ENCODE measurements around the gene PLK1.
A peak's percentile ranks its signal among the peaks of the same experiment; 100 is the strongest.

PLK1 gene

GRCh38 chr16:23706439-23706838, 27.8 kb downstream of the PLK1 start:
- Histone ChIP-seq H4K8ac (ENCODE audit: low read depth, low read length) (no peak overlapping the region), H4K5ac (ENCODE audit: low read length) (no peak overlapping the region), H3K18ac (ENCODE audit: low read length) (no peak overlapping the region), H3K4me2 (ENCODE audit: low read length) (no peak overlapping the region), H2BK5ac (ENCODE audit: low read length) (no peak overlapping the region), H3K79me2 (ENCODE audit: control insufficient read depth, insufficient read depth, low read length) (no peaks in the 10 kb centered on the region), H2BK15ac (replicated peaks; ENCODE audit: low read depth) (no peak overlapping the region), H3K27ac (ENCODE audit: low read depth, low read length) (no peak overlapping the region), H2BK120ac (ENCODE audit: low read depth, low read length) (no peak overlapping the region), H3K4me3 (ENCODE audit: low read length) (no peak overlapping the region), H2AK5ac (ENCODE audit: low read length) (no peak overlapping the region), H3K9ac (ENCODE audit: low read length) (no peak overlapping the region), H3K4me1 (ENCODE audit: control insufficient read depth, low read depth, low read length) (no peaks in the 10 kb centered on the region), H3K23ac (ENCODE audit: low read length) (no peak overlapping the region), H3K4ac (ENCODE audit: low read depth, low read length) (no peak overlapping the region), H3K79me1 (ENCODE audit: low read length) (no peaks in the 10 kb centered on the region), H3K27me3 (ENCODE audit: insufficient read depth, low read length, poor library complexity) (no peaks in the 10 kb centered on the region), H3K36me3 (ENCODE audit: control insufficient read depth, insufficient read depth, low read length) (no peaks in the 10 kb centered on the region), H3K56ac (ENCODE audit: low read length) (no peak overlapping the region)
- DNase-seq, result no peak
- no CpG with 5 or more reads among the region's 4 CpGs for WGBS (ENCODE audit: extremely low coverage, insufficient coverage, low lambda C conversion rate)

- H3K4me1 ChIP-seq (ENCODE audit: control insufficient read depth, low read depth, low read length), result no peaks in the 10 kb centered on the region
- no peak for DNase-seq
- H3K79me2 ChIP-seq (ENCODE audit: control insufficient read depth, insufficient read depth, low read length), result no peaks in the 10 kb centered on the region
- no peak overlapping the region for H3K9ac ChIP-seq (ENCODE audit: low read length)
- H2BK120ac ChIP-seq (ENCODE audit: low read depth, low read length), result no peak overlapping the region
- H3K4ac ChIP-seq (ENCODE audit: low read depth, low read length), result no peak overlapping the region
- H3K27me3 ChIP-seq (ENCODE audit: insufficient read depth, low read length, poor library complexity), result peaks cover 11% of the 10 kb centered on the region
- no peak overlapping the region for H3K4me3 ChIP-seq (ENCODE audit: low read length)
- H3K23ac ChIP-seq (ENCODE audit: low read length), result no peak overlapping the region
- H3K36me3 ChIP-seq (ENCODE audit: control insufficient read depth, insufficient read depth, low read length), result no peaks in the 10 kb centered on the region
- no peak overlapping the region for H2BK5ac ChIP-seq (ENCODE audit: low read length)
- H4K5ac ChIP-seq (ENCODE audit: low read length), result no peak overlapping the region
- no peak overlapping the region for H4K8ac ChIP-seq (ENCODE audit: low read depth, low read length)
- H3K4me2 ChIP-seq (ENCODE audit: low read length), result no peak overlapping the region
- no peak overlapping the region for H2AK5ac ChIP-seq (ENCODE audit: low read length)
- no peak overlapping the region for H3K56ac ChIP-seq (ENCODE audit: low read length)
- no peak overlapping the region for H3K18ac ChIP-seq (ENCODE audit: low read length)
- H3K79me1 ChIP-seq (ENCODE audit: low read length), result no peaks in the 10 kb centered on the region
- no peak overlapping the region for H3K27ac ChIP-seq (ENCODE audit: low read depth, low read length)
- H2BK15ac ChIP-seq (replicated peaks; ENCODE audit: low read depth), result no peak overlapping the region
Measured at GRCh38 chr16:23709536-23709935, 30.8 kb downstream of the PLK1 start.

GRCh38 chr16:23710008-23710407, 31.3 kb downstream of the PLK1 start:
- H3K4me2 ChIP-seq (ENCODE audit: low read length), result no peak overlapping the region
- no peaks in the 10 kb centered on the region for H3K36me3 ChIP-seq (ENCODE audit: control insufficient read depth, insufficient read depth, low read length)
- H2AK5ac ChIP-seq (ENCODE audit: low read length), result no peak overlapping the region
- no peak overlapping the region for H2BK120ac ChIP-seq (ENCODE audit: low read depth, low read length)
- H3K23ac ChIP-seq (ENCODE audit: low read length), result no peak overlapping the region
- no peak overlapping the region for H3K27ac ChIP-seq (ENCODE audit: low read depth, low read length)
- no peak overlapping the region for H3K18ac ChIP-seq (ENCODE audit: low read length)
- H3K79me2 ChIP-seq (ENCODE audit: control insufficient read depth, insufficient read depth, low read length), result no peaks in the 10 kb centered on the region
- H3K79me1 ChIP-seq (ENCODE audit: low read length), result no peaks in the 10 kb centered on the region
- no peak overlapping the region for H2BK15ac ChIP-seq (replicated peaks; ENCODE audit: low read depth)
- WGBS (ENCODE audit: extremely low coverage, insufficient coverage, low lambda C conversion rate), result no CpG with 5 or more reads among the region's 2 CpGs
- no peak overlapping the region for H3K4me3 ChIP-seq (ENCODE audit: low read length)
- no peak overlapping the region for H4K8ac ChIP-seq (ENCODE audit: low read depth, low read length)
- peaks cover 11% of the 10 kb centered on the region for H3K27me3 ChIP-seq (ENCODE audit: insufficient read depth, low read length, poor library complexity)
- H3K4ac ChIP-seq (ENCODE audit: low read depth, low read length), result no peak overlapping the region
- H3K56ac ChIP-seq (ENCODE audit: low read length), result no peak overlapping the region
- no peak for DNase-seq
- H2BK5ac ChIP-seq (ENCODE audit: low read length), result no peak overlapping the region
- no peaks in the 10 kb centered on the region for H3K4me1 ChIP-seq (ENCODE audit: control insufficient read depth, low read depth, low read length)
- no peak overlapping the region for H4K5ac ChIP-seq (ENCODE audit: low read length)
- H3K9ac ChIP-seq (ENCODE audit: low read length), result no peak overlapping the region

- H2AK5ac ChIP-seq (ENCODE audit: low read length), result no peak overlapping the region
- H2BK15ac ChIP-seq (replicated peaks; ENCODE audit: low read depth), result no peak overlapping the region
- no peak overlapping the region for H3K4ac ChIP-seq (ENCODE audit: low read depth, low read length)
- no peak overlapping the region for H3K4me3 ChIP-seq (ENCODE audit: low read length)
- H4K5ac ChIP-seq (ENCODE audit: low read length), result no peak overlapping the region
- H2BK5ac ChIP-seq (ENCODE audit: low read length), result no peak overlapping the region
- no peak overlapping the region for H3K18ac ChIP-seq (ENCODE audit: low read length)
- H3K79me1 ChIP-seq (ENCODE audit: low read length), result no peaks in the 10 kb centered on the region
- H3K27ac ChIP-seq (ENCODE audit: low read depth, low read length), result no peak overlapping the region
- no peak overlapping the region for H3K9ac ChIP-seq (ENCODE audit: low read length)
- peaks cover 11% of the 10 kb centered on the region for H3K27me3 ChIP-seq (ENCODE audit: insufficient read depth, low read length, poor library complexity)
- no peaks in the 10 kb centered on the region for H3K4me1 ChIP-seq (ENCODE audit: control insufficient read depth, low read depth, low read length)
- no peak for DNase-seq
- H3K56ac ChIP-seq (ENCODE audit: low read length), result no peak overlapping the region
- no peak overlapping the region for H4K8ac ChIP-seq (ENCODE audit: low read depth, low read length)
- no peaks in the 10 kb centered on the region for H3K36me3 ChIP-seq (ENCODE audit: control insufficient read depth, insufficient read depth, low read length)
- no CpG with 5 or more reads among the region's 3 CpGs for WGBS (ENCODE audit: extremely low coverage, insufficient coverage, low lambda C conversion rate)
- no peak overlapping the region for H3K4me2 ChIP-seq (ENCODE audit: low read length)
- no peak overlapping the region for H2BK120ac ChIP-seq (ENCODE audit: low read depth, low read length)
- no peaks in the 10 kb centered on the region for H3K79me2 ChIP-seq (ENCODE audit: control insufficient read depth, insufficient read depth, low read length)
- no peak overlapping the region for H3K23ac ChIP-seq (ENCODE audit: low read length)
Measured at GRCh38 chr16:23710504-23710903, 31.8 kb downstream of the PLK1 start.

- Histone ChIP-seq H2AK5ac (ENCODE audit: low read length) (no peak overlapping the region), H3K4me3 (ENCODE audit: low read length) (no peak overlapping the region), H3K4ac (ENCODE audit: low read depth, low read length) (no peak overlapping the region), H3K4me1 (ENCODE audit: control insufficient read depth, low read depth, low read length) (no peaks in the 10 kb centered on the region), H3K27me3 (ENCODE audit: insufficient read depth, low read length, poor library complexity) (peaks cover 11% of the 10 kb centered on the region), H3K36me3 (ENCODE audit: control insufficient read depth, insufficient read depth, low read length) (no peaks in the 10 kb centered on the region), H2BK5ac (ENCODE audit: low read length) (no peak overlapping the region), H3K79me1 (ENCODE audit: low read length) (no peaks in the 10 kb centered on the region), H3K23ac (ENCODE audit: low read length) (no peak overlapping the region), H3K9ac (ENCODE audit: low read length) (no peak overlapping the region), H3K18ac (ENCODE audit: low read length) (no peak overlapping the region), H2BK120ac (ENCODE audit: low read depth, low read length) (no peak overlapping the region), H3K56ac (ENCODE audit: low read length) (no peak overlapping the region), H2BK15ac (replicated peaks; ENCODE audit: low read depth) (no peak overlapping the region), H4K8ac (ENCODE audit: low read depth, low read length) (no peak overlapping the region), H4K5ac (ENCODE audit: low read length) (no peak overlapping the region), H3K79me2 (ENCODE audit: control insufficient read depth, insufficient read depth, low read length) (no peaks in the 10 kb centered on the region), H3K4me2 (ENCODE audit: low read length) (no peak overlapping the region), H3K27ac (ENCODE audit: low read depth, low read length) (no peak overlapping the region)
- DNase-seq, result no peak
- WGBS (ENCODE audit: extremely low coverage, insufficient coverage, low lambda C conversion rate), result no CpG with 5 or more reads among the region's 4 CpGs
Measured at GRCh38 chr16:23711785-23712184, 33.1 kb downstream of the PLK1 start.

- H2BK15ac ChIP-seq (replicated peaks; ENCODE audit: low read depth), result no peak within 1 kb of the TSS
- peak within 1 kb of the TSS; percentile 67 for H3K56ac ChIP-seq (ENCODE audit: low read length)
- WGBS (ENCODE audit: extremely low coverage, insufficient coverage, low lambda C conversion rate), result no CpG with 5 or more reads among the region's 37 CpGs
- H2AK5ac ChIP-seq (ENCODE audit: low read length), result no peak within 1 kb of the TSS
- H3K36me3 ChIP-seq (ENCODE audit: control insufficient read depth, insufficient read depth, low read length), result no peaks in the 10 kb centered on the region
- H4K8ac ChIP-seq (ENCODE audit: low read depth, low read length), result no peak within 1 kb of the TSS
- no peak within 1 kb of the TSS for H3K18ac ChIP-seq (ENCODE audit: low read length)
- H3K4ac ChIP-seq (ENCODE audit: low read depth, low read length), result no peak within 1 kb of the TSS
- H3K23ac ChIP-seq (ENCODE audit: low read length), result no peak within 1 kb of the TSS
- no peak within 1 kb of the TSS for H3K27ac ChIP-seq (ENCODE audit: low read depth, low read length)
- H3K9ac ChIP-seq (ENCODE audit: low read length), result peak within 1 kb of the TSS; percentile 29
- H4K5ac ChIP-seq (ENCODE audit: low read length), result no peak within 1 kb of the TSS
- no peak within 1 kb of the TSS for H3K4me3 ChIP-seq (ENCODE audit: low read length)
- no peak within 1 kb of the TSS for H2BK5ac ChIP-seq (ENCODE audit: low read length)
- peak within 1 kb of the TSS; percentile 59 for H3K4me2 ChIP-seq (ENCODE audit: low read length)
- no peak for DNase-seq
- no peaks in the 10 kb centered on the region for H3K79me2 ChIP-seq (ENCODE audit: control insufficient read depth, insufficient read depth, low read length)
- peaks cover 11% of the 10 kb centered on the region for H3K27me3 ChIP-seq (ENCODE audit: insufficient read depth, low read length, poor library complexity)
- H3K4me1 ChIP-seq (ENCODE audit: control insufficient read depth, low read depth, low read length), result no peaks in the 10 kb centered on the region
- H2BK120ac ChIP-seq (ENCODE audit: low read depth, low read length), result no peak within 1 kb of the TSS
- no peaks in the 10 kb centered on the region for H3K79me1 ChIP-seq (ENCODE audit: low read length)
Measured at GRCh38 chr16:23712976-23713375, 34.3 kb downstream of the PLK1 start, which contains the start of gene ERN2. Gene ERN2 (minus strand): TSS chr16:23713222. CDS start chr16:23713187, 35 bp downstream.

Data from mesendoderm (in vitro differentiated cells).